ENCODE data around the gene CLEC4E. TPM values are rescaled to one million over a fixed set of nuclear protein-coding genes. Genes with fewer than 3 reads are reported as not detected.
"Not testable (repeated sequence)": the region's sequence is repeated elsewhere in the genome, so short reads cannot be mapped to it uniquely, and the experiment has no call there.

The CLEC4E gene
- total and polyA plus RNA-seq, 4 donors, result 0.28 to 1.6 TPM; not detected in 2

GRCh38 chr12:8546591-8546990 is 5.9 kb upstream of the CLEC4E start:
- Histone ChIP-seq H3K27ac (ENCODE audit: low read depth, low read length) (no peak overlapping the region), H3K36me3 (ENCODE audit: control insufficient read depth, insufficient read depth, low read length) (no peaks in the 10 kb centered on the region), H3K27me3 (ENCODE audit: control insufficient read depth, insufficient read depth, low read length) (no peaks in the 10 kb centered on the region), H3K9me3 (ENCODE audit: control insufficient read depth, insufficient read depth, low read length) (no peaks in the 10 kb centered on the region), H3K4me3 (ENCODE audit: low read depth, low read length) (no peak overlapping the region), H3K4me1 (ENCODE audit: control insufficient read depth, insufficient read depth, low read length) (no peaks in the 10 kb centered on the region)
- DNase-seq (ENCODE audit: low read depth in 4 of 6, low spot score in 6 of 6), result no peak
- WGBS (ENCODE audit: insufficient coverage), result no CpG with 5 or more reads among the region's 3 CpGs

- Histone ChIP-seq H3K4me3 (ENCODE audit: low read depth, low read length) (no peak overlapping the region), H3K27me3 (ENCODE audit: control insufficient read depth, insufficient read depth, low read length) (no peaks in the 10 kb centered on the region), H3K36me3 (ENCODE audit: control insufficient read depth, insufficient read depth, low read length) (no peaks in the 10 kb centered on the region), H3K9me3 (ENCODE audit: control insufficient read depth, insufficient read depth, low read length) (no peaks in the 10 kb centered on the region), H3K27ac (ENCODE audit: low read depth, low read length) (no peak overlapping the region), H3K4me1 (ENCODE audit: control insufficient read depth, insufficient read depth, low read length) (no peaks in the 10 kb centered on the region)
- WGBS (ENCODE audit: insufficient coverage), result 0% methylated on average over 1 of the region's 3 CpGs
- peak; percentile 29 to 92 (median 56) for DNase-seq (ENCODE audit: low read depth in 4 of 6, low spot score in 6 of 6)
These were observed 3.6 kb upstream of the CLEC4E start for GRCh38 chr12:8544295-8544694.

- no peak overlapping the region for H3K4me3 ChIP-seq (ENCODE audit: low read depth, low read length)
- 84% methylated on average over 4 of the region's 10 CpGs for WGBS (ENCODE audit: insufficient coverage)
These were observed 857 bp upstream of the CLEC4E start for GRCh38 chr12:8541562-8541961.

GRCh38 chr12:8537820-8538219 is 2.9 kb downstream of the CLEC4E start:
- H3K4me1 ChIP-seq (ENCODE audit: control insufficient read depth, insufficient read depth, low read length); H3K9me3 ChIP-seq (ENCODE audit: control insufficient read depth, insufficient read depth, low read length); H3K27me3 ChIP-seq (ENCODE audit: control insufficient read depth, insufficient read depth, low read length); DNase-seq (ENCODE audit: low read depth in 4 of 6, low spot score in 6 of 6); H3K36me3 ChIP-seq (ENCODE audit: control insufficient read depth, insufficient read depth, low read length); H3K27ac ChIP-seq (ENCODE audit: low read depth, low read length); H3K4me3 ChIP-seq (ENCODE audit: low read depth, low read length): not testable (repeated sequence)
- WGBS (ENCODE audit: insufficient coverage), result 92% methylated on average over 5 of the region's 16 CpGs

More at GRCh38 chr12:8541562-8541961, 857 bp upstream of the CLEC4E start:
- Histone ChIP-seq H3K4me1 (ENCODE audit: control insufficient read depth, insufficient read depth, low read length) (no peaks in the 10 kb centered on the region), H3K27me3 (ENCODE audit: control insufficient read depth, insufficient read depth, low read length) (no peaks in the 10 kb centered on the region), H3K36me3 (ENCODE audit: control insufficient read depth, insufficient read depth, low read length) (no peaks in the 10 kb centered on the region), H3K9me3 (ENCODE audit: control insufficient read depth, insufficient read depth, low read length) (no peaks in the 10 kb centered on the region), H3K27ac (ENCODE audit: low read depth, low read length) (no peak overlapping the region)
- no peak for DNase-seq (ENCODE audit: low read depth in 4 of 6, low spot score in 6 of 6)

- H3K27me3 ChIP-seq (ENCODE audit: control insufficient read depth, insufficient read depth, low read length), result no peaks in the 10 kb centered on the region
- 98% methylated on average over 5 of the region's 7 CpGs for WGBS (ENCODE audit: insufficient coverage)
- no peak overlapping the region for H3K27ac ChIP-seq (ENCODE audit: low read depth, low read length)
- DNase-seq (ENCODE audit: low read depth in 4 of 6, low spot score in 6 of 6), result no peak
- H3K4me1 ChIP-seq (ENCODE audit: control insufficient read depth, insufficient read depth, low read length), result no peaks in the 10 kb centered on the region
- H3K4me3 ChIP-seq (ENCODE audit: low read depth, low read length), result no peak overlapping the region
- no peaks in the 10 kb centered on the region for H3K9me3 ChIP-seq (ENCODE audit: control insufficient read depth, insufficient read depth, low read length)
- no peaks in the 10 kb centered on the region for H3K36me3 ChIP-seq (ENCODE audit: control insufficient read depth, insufficient read depth, low read length)
These were observed 8.7 kb downstream of the CLEC4E start for GRCh38 chr12:8532045-8532444.

GRCh38 chr12:8527250-8528130 is 13.2 kb downstream of the CLEC4E start:
- no peaks in the 10 kb centered on the region for H3K4me1 ChIP-seq (ENCODE audit: control insufficient read depth, insufficient read depth, low read length)
- H3K36me3 ChIP-seq (ENCODE audit: control insufficient read depth, insufficient read depth, low read length), result no peaks in the 10 kb centered on the region
- H3K27me3 ChIP-seq (ENCODE audit: control insufficient read depth, insufficient read depth, low read length), result no peaks in the 10 kb centered on the region
- H3K27ac ChIP-seq (ENCODE audit: low read depth, low read length), result no peak overlapping the region
- 68% methylated on average over 23 of the region's 30 CpGs for WGBS (ENCODE audit: insufficient coverage)
- no peaks in the 10 kb centered on the region for H3K9me3 ChIP-seq (ENCODE audit: control insufficient read depth, insufficient read depth, low read length)
- no peak for DNase-seq (ENCODE audit: low read depth in 4 of 6, low spot score in 6 of 6)
- no peak overlapping the region for H3K4me3 ChIP-seq (ENCODE audit: low read depth, low read length)

GRCh38 chr12:8519171-8519570 is 21.5 kb downstream of the CLEC4E start:
- H3K4me3 ChIP-seq (ENCODE audit: low read depth, low read length), result no peak overlapping the region
- H3K4me1 ChIP-seq (ENCODE audit: control insufficient read depth, insufficient read depth, low read length), result no peaks in the 10 kb centered on the region
- no peaks in the 10 kb centered on the region for H3K27me3 ChIP-seq (ENCODE audit: control insufficient read depth, insufficient read depth, low read length)
- no peaks in the 10 kb centered on the region for H3K9me3 ChIP-seq (ENCODE audit: control insufficient read depth, insufficient read depth, low read length)
- H3K36me3 ChIP-seq (ENCODE audit: control insufficient read depth, insufficient read depth, low read length), result no peaks in the 10 kb centered on the region
- no peak for DNase-seq (ENCODE audit: low read depth in 4 of 6, low spot score in 6 of 6)
- WGBS (ENCODE audit: insufficient coverage), result no CpG with 5 or more reads among the region's 4 CpGs
- H3K27ac ChIP-seq (ENCODE audit: low read depth, low read length), result no peak overlapping the region

- no peaks in the 10 kb centered on the region for H3K27me3 ChIP-seq (ENCODE audit: control insufficient read depth, insufficient read depth, low read length)
- DNase-seq (ENCODE audit: low read depth in 4 of 6, low spot score in 6 of 6), result no peak
- no peaks in the 10 kb centered on the region for H3K36me3 ChIP-seq (ENCODE audit: control insufficient read depth, insufficient read depth, low read length)
- H3K4me3 ChIP-seq (ENCODE audit: low read depth, low read length), result no peak overlapping the region
- H3K27ac ChIP-seq (ENCODE audit: low read depth, low read length), result no peak overlapping the region
- H3K9me3 ChIP-seq (ENCODE audit: control insufficient read depth, insufficient read depth, low read length), result no peaks in the 10 kb centered on the region
- WGBS (ENCODE audit: insufficient coverage), result no CpG with 5 or more reads among the region's 2 CpGs
- H3K4me1 ChIP-seq (ENCODE audit: control insufficient read depth, insufficient read depth, low read length), result no peaks in the 10 kb centered on the region
These were observed 22.7 kb downstream of the CLEC4E start for GRCh38 chr12:8517971-8518370.

GRCh38 chr12:8513256-8513655 is 27.4 kb downstream of the CLEC4E start, which contains the start of gene CLEC4D:
CLEC4D (plus strand) TSS chr12:8513503; CDS start chr12:8513733, 230 bp downstream.
- Histone ChIP-seq H3K36me3 (ENCODE audit: control insufficient read depth, insufficient read depth, low read length) (no peaks in the 10 kb centered on the region), H3K9me3 (ENCODE audit: control insufficient read depth, insufficient read depth, low read length) (no peaks in the 10 kb centered on the region), H3K27ac (ENCODE audit: low read depth, low read length) (no peak within 1 kb of the TSS), H3K27me3 (ENCODE audit: control insufficient read depth, insufficient read depth, low read length) (no peaks in the 10 kb centered on the region), H3K4me1 (ENCODE audit: control insufficient read depth, insufficient read depth, low read length) (no peaks in the 10 kb centered on the region), H3K4me3 (ENCODE audit: low read depth, low read length) (no peak within 1 kb of the TSS)
- no peak for DNase-seq (ENCODE audit: low read depth in 4 of 6, low spot score in 6 of 6)
- WGBS (ENCODE audit: insufficient coverage), result no CpG with 5 or more reads among the region's 4 CpGs

Measured in spinal cord (tissue), 10 donors.